Endodermal cell (in vitro differentiated cells): ENCODE results near the gene SYCP2L. TPM values are rescaled to one million over a fixed set of nuclear protein-coding genes. Genes with fewer than 3 reads are reported as not detected.
A peak's percentile ranks its signal among the peaks of the same experiment; 100 is the strongest.
"Not testable (repeated sequence)": the region's sequence is repeated elsewhere in the genome, so short reads cannot be mapped to it uniquely, and the experiment has no call there.

Experiments used
- DNase-seq: peaks from one replicate; pipeline ENCODE4 v3.0.0-alpha.2; 2017
- H3K27ac ChIP-seq: 2 replicates; pipeline ENCODE4 v1.5.1; 2013; ENCODE audit warnings: mild to moderate bottlenecking, low read depth, low read length, moderate library complexity
- H3K27me3 ChIP-seq: 2 replicates; pipeline ENCODE4 v1.6.1; 2013; ENCODE audit warnings: mild to moderate bottlenecking, low read length, moderate library complexity; ENCODE audit not compliant: insufficient read depth, control insufficient read depth, poor library complexity, severe bottlenecking
- H3K36me3 ChIP-seq: 2 replicates; pipeline ENCODE4 v1.7.0; 2013; ENCODE audit warnings: mild to moderate bottlenecking, low read length, moderate library complexity; ENCODE audit not compliant: control insufficient read depth, insufficient read depth
- H3K4me1 ChIP-seq: one replicate; pipeline ENCODE4 v1.7.0; 2013; ENCODE audit warnings: low read length; ENCODE audit not compliant: control insufficient read depth, insufficient read depth
- H3K4me3 ChIP-seq: 2 replicates; pipeline ENCODE4 v1.5.1; 2013; ENCODE audit warnings: mild to moderate bottlenecking, low read length, moderate library complexity
- H3K9ac ChIP-seq: 2 replicates; pipeline ENCODE4 v1.6.1; 2013; ENCODE audit warnings: mild to moderate bottlenecking, low read length, moderate library complexity; ENCODE audit not compliant: poor library complexity, severe bottlenecking; ENCODE audit errors: extremely low read depth
- H3K9me3 ChIP-seq: 2 replicates; pipeline ENCODE4 v1.6.1; 2013; ENCODE audit warnings: mild to moderate bottlenecking, low read length, moderate library complexity; ENCODE audit not compliant: control insufficient read depth
- H3K27ac Mint-ChIP-seq: 2 replicates; pipeline ENCODE4 v1.8.0; 2020; ENCODE audit warnings: mixed read lengths
- H3K27me3 Mint-ChIP-seq: 2 replicates; pipeline ENCODE4 v1.8.0; 2021; ENCODE audit warnings: mild to moderate bottlenecking, mixed read lengths; ENCODE audit not compliant: insufficient read depth
- H3K36me3 Mint-ChIP-seq: 2 replicates; pipeline ENCODE4 v1.8.0; 2020; ENCODE audit warnings: low read depth, mixed read lengths
- H3K4me1 Mint-ChIP-seq: 2 replicates; pipeline ENCODE4 v1.8.0; 2020; ENCODE audit warnings: mixed read lengths
- H3K4me3 Mint-ChIP-seq: 2 replicates; pipeline ENCODE4 v1.8.0; 2020; ENCODE audit warnings: mild to moderate bottlenecking, moderate library complexity, mixed read lengths
- H3K9me3 Mint-ChIP-seq: 2 replicates; pipeline ENCODE4 v1.8.0; 2020; ENCODE audit warnings: mild to moderate bottlenecking, mixed read lengths
- CTCF ChIP-seq: fragments of 200-600 bp; sonication (generic); conservative IDR thresholded peaks from 2 replicates; pipeline ENCODE4 v1.5.0; 2021; ENCODE audit warnings: antibody characterized with exemption, mild to moderate bottlenecking
- WGBS, 2 experiments: methylation state at CpG; one replicate each; pipeline versions ENCODE4 v1.1.5 to v1.1.7; 2013; ENCODE audit warnings: missing lambda C conversion rate in 2 of 2, mixed read lengths in 1 of 2; ENCODE audit not compliant: insufficient coverage in 1 of 2, insufficient read length in 1 of 2; 5-methylcytosine and 5-hydroxymethylcytosine counted together
- total RNA-seq, 2 donors: library from RNA; stranded (reverse); fragmentation: NEBNext Ultra II Directional in 1 of 2; extraction: Animal tissue kit (Norgen Biotek cat#: 25700) in 1 of 2; gene quantifications; 2 replicates in 1 of 2; 3 replicates in 1 of 2; pipeline ENCODE4 v1.2.1, GENCODE V29; 2021

Gene SYCP2L
- total RNA-seq, 2 donors from 2014 or later: 4.2 to 12.4 TPM

- Histone ChIP-seq H3K9me3 (no peaks in the 10 kb centered on the region), H3K27ac (no peak overlapping the region), H3K4me1 (no peaks in the 10 kb centered on the region), H3K36me3 (no peaks in the 10 kb centered on the region), H3K27me3 (peaks cover 58% of the 10 kb centered on the region), H3K4me3 (no peak overlapping the region), H3K9ac (no peak overlapping the region)
- no peak for DNase-seq
- H3K27me3 Mint-ChIP-seq: peaks cover 45% of the 10 kb centered on the region
- no peaks in the 10 kb centered on the region for H3K36me3 Mint-ChIP-seq
- H3K9me3 Mint-ChIP-seq: no peaks in the 10 kb centered on the region
- H3K4me3 Mint-ChIP-seq: no peak overlapping the region
- no peak for TF ChIP-seq CTCF
- peaks cover 3% of the 10 kb centered on the region for H3K4me1 Mint-ChIP-seq
- no peak overlapping the region for H3K27ac Mint-ChIP-seq
- WGBS, 2 experiments: 93 to 100% methylated on average over 2 to 14 of the region's 14 CpGs
Observed at GRCh38 chr6:10877012-10877411, 9.8 kb upstream of the SYCP2L start.

- H3K27ac ChIP-seq: no peak overlapping the region
- Mint-ChIP-seq H3K36me3 (no peaks in the 10 kb centered on the region), H3K4me3 (no peak overlapping the region), H3K27me3 (peaks cover 54% of the 10 kb centered on the region), H3K9me3 (no peaks in the 10 kb centered on the region), H3K4me1 (peaks cover 5% of the 10 kb centered on the region), H3K27ac (no peak overlapping the region)
- peaks cover 67% of the 10 kb centered on the region for H3K27me3 ChIP-seq
- no peaks in the 10 kb centered on the region for H3K36me3 ChIP-seq
- no peak overlapping the region for H3K4me3 ChIP-seq
- no peaks in the 10 kb centered on the region for H3K9me3 ChIP-seq
- no peak overlapping the region for H3K9ac ChIP-seq
- WGBS, 2 experiments: 80 to 100% methylated on average over 1 of the region's 1 CpG
- no peak for DNase-seq
- no peaks in the 10 kb centered on the region for H3K4me1 ChIP-seq
- TF ChIP-seq CTCF: no peak
Observed at GRCh38 chr6:10877871-10878270, 9.0 kb upstream of the SYCP2L start.

- Mint-ChIP-seq H3K4me1 (peaks cover 5% of the 10 kb centered on the region), H3K27me3 (peaks cover 74% of the 10 kb centered on the region), H3K9me3 (no peaks in the 10 kb centered on the region), H3K36me3 (no peaks in the 10 kb centered on the region), H3K4me3 (no peak overlapping the region), H3K27ac (no peak overlapping the region)
- no peak for DNase-seq
- TF ChIP-seq CTCF: no peak
- 93 to 95% methylated on average over 2 of the region's 2 CpGs for WGBS, 2 experiments
- Histone ChIP-seq H3K9me3 (no peaks in the 10 kb centered on the region), H3K27me3 (peaks cover 88% of the 10 kb centered on the region), H3K27ac (no peak overlapping the region), H3K4me3 (no peak overlapping the region), H3K36me3 (no peaks in the 10 kb centered on the region), H3K9ac (no peak overlapping the region), H3K4me1 (no peaks in the 10 kb centered on the region)
Observed at GRCh38 chr6:10880366-10880765, 6.5 kb upstream of the SYCP2L start.

GRCh38 chr6:10882253-10882630 is 4.6 kb upstream of the SYCP2L start:
- H3K4me3 ChIP-seq: peak overlapping the region; percentile 66
- not testable (repeated sequence) for H3K9me3 Mint-ChIP-seq, H3K27ac Mint-ChIP-seq, H3K27ac ChIP-seq, H3K36me3 ChIP-seq, H3K36me3 Mint-ChIP-seq, DNase-seq, H3K4me1 Mint-ChIP-seq, H3K4me1 ChIP-seq, H3K9ac ChIP-seq, H3K9me3 ChIP-seq
- peak overlapping the region; percentile 56 for H3K4me3 Mint-ChIP-seq
- peaks cover 87% of the 10 kb centered on the region for H3K27me3 ChIP-seq
- 14 to 18% methylated on average over 13 to 14 of the region's 14 CpGs for WGBS, 2 experiments
- peaks cover 86% of the 10 kb centered on the region for H3K27me3 Mint-ChIP-seq
